HCT116 (cell line): ENCODE data around the gene NIT2. TPM values are rescaled to one million over a fixed set of nuclear protein-coding genes. Genes with fewer than 3 reads are reported as not detected.

Source experiments
- ATAC-seq: fragments of 200-7000 bp; cut with Tn5 transposase; 2 replicates; pipeline ENCODE4 v1.9.1; 2020; ENCODE audit warnings: mild to moderate bottlenecking, moderate library complexity
- BruUV-seq: library from RNA; stranded (reverse); fragments of 400-500 nt; replicated peaks from 2 replicates; lab custom pipeline; 2021; lab: Mats Ljungman, UMichigan
- CTCF ChIA-PET: fragments of 300-600 bp; sonication (Branson Sonifier 250); formaldehyde crosslinking; loops from one replicate; lab custom pipeline; 2021; ENCODE audit warnings: antibody characterized with exemption; lab: Charles Lee
- POLR2A ChIA-PET: fragments of 300-600, 350-600 bp; sonication (Branson Sonifier 250); formaldehyde crosslinking; loops from one replicate; lab custom pipeline; 2021; ENCODE audit warnings: antibody characterized with exemption; lab: Charles Lee
- RAD21 ChIA-PET, 2 experiments: fragments of 300-600 bp; sonication (Branson Sonifier 250); formaldehyde crosslinking; loops; one replicate each; lab custom pipeline; 2023; ENCODE audit warnings: low total read pairs in 2 of 2; ENCODE audit not compliant: uncharacterized antibody in 2 of 2, unreplicated experiment in 2 of 2, low non-redundant PET in 1 of 2; lab: Charles Lee
- DNase-seq: peaks from one replicate; pipeline ENCODE4 v3.0.0-alpha.2; 2010; ENCODE audit warnings: low read depth, low spot score
- H2AFZ ChIP-seq: fragments of 200-600 bp; shearing (Covaris generic), sonication (generic); 2 replicates; pipeline ENCODE4 v1.6.1; 2017; ENCODE audit warnings: low read depth, mixed run types, mixed read lengths, antibody characterized with exemption, low read length; ENCODE audit not compliant: poor library complexity, severe bottlenecking
- H3K27ac ChIP-seq: 2 replicates; pipeline ENCODE4 v1.5.1; 2012; ENCODE audit warnings: low read depth, low read length
- H3K27me3 ChIP-seq: fragments of 200-600 bp; sonication (generic); 2 replicates; pipeline ENCODE4 v1.6.1; 2016; ENCODE audit warnings: mixed run types, low read length, mixed read lengths; ENCODE audit not compliant: insufficient read depth
- H3K36me3 ChIP-seq, 2 experiments: fragments of 200-500 bp in 1 of 2; fragments of 200-600 bp in 1 of 2; sonication (Bioruptor generic) in 1 of 2; sonication (generic) in 1 of 2; 2 replicates each; pipeline versions ENCODE4 v1.5.1 to v1.6.1; 2014 to 2016; ENCODE audit warnings: low read length in 2 of 2, inconsistent platforms in 1 of 2, mixed read lengths in 1 of 2, mixed run types in 1 of 2; ENCODE audit not compliant: insufficient read depth in 2 of 2, control insufficient read depth in 1 of 2
- H3K4me1 ChIP-seq, 2 experiments: fragments of 200-600 bp in 1 of 2; sonication (generic) in 1 of 2; 2 replicates each; pipeline versions ENCODE4 v1.5.1 to v1.6.1; 2012 to 2017; ENCODE audit warnings: low read length in 2 of 2, inconsistent platforms in 1 of 2, mild to moderate bottlenecking in 1 of 2, mixed read lengths in 1 of 2, mixed run types in 1 of 2, moderate library complexity in 1 of 2; ENCODE audit not compliant: insufficient read depth in 2 of 2, control insufficient read depth in 1 of 2
- H3K4me2 ChIP-seq: fragments of 200-600 bp; sonication (generic); 2 replicates; pipeline ENCODE4 v1.6.1; 2017; ENCODE audit warnings: mixed run types, low read length, mixed read lengths
- H3K4me3 ChIP-seq, 2 experiments: fragments of 200-600 bp in 1 of 2; sonication (generic) in 1 of 2; replicated peaks in 1 of 2; 2 replicates each; pipeline ENCODE4 v1.5.1; 2011 to 2016; ENCODE audit warnings: low read length in 2 of 2, control low read depth in 1 of 2, low read depth in 1 of 2, mild to moderate bottlenecking in 1 of 2, mixed read lengths in 1 of 2, mixed run types in 1 of 2
- H3K79me2 ChIP-seq: fragments of 200-600 bp; sonication (generic); 2 replicates; pipeline ENCODE4 v1.6.1; 2017; ENCODE audit warnings: mild to moderate bottlenecking, mixed run types, low read length, moderate library complexity, mixed read lengths; ENCODE audit not compliant: insufficient read depth
- H3K9ac ChIP-seq: fragments of 200-600 bp; sonication (generic); 2 replicates; pipeline ENCODE4 v1.6.1; 2016; ENCODE audit warnings: low read length, mixed read lengths
- H3K9me2 ChIP-seq: fragments of 200-600 bp; sonication (generic), shearing (Covaris generic); 2 replicates; pipeline ENCODE4 v1.6.1; 2017; ENCODE audit warnings: mixed run types, mild to moderate bottlenecking, moderate library complexity; ENCODE audit not compliant: insufficient read depth
- H3K9me3 ChIP-seq, 2 experiments: fragments of 200-500 bp in 1 of 2; fragments of 200-600 bp in 1 of 2; sonication (Bioruptor generic) in 1 of 2; sonication (generic) in 1 of 2; 2 replicates each; pipeline ENCODE4 v1.6.1; 2014 to 2017; ENCODE audit warnings: low read length in 2 of 2, mixed read lengths in 2 of 2, inconsistent platforms in 1 of 2, low read depth in 1 of 2, mild to moderate bottlenecking in 1 of 2, mixed run types in 1 of 2, moderate library complexity in 1 of 2; ENCODE audit not compliant: control insufficient read depth in 1 of 2, insufficient read depth in 1 of 2
- H4K20me1 ChIP-seq: fragments of 200-600 bp; sonication (generic), shearing (Covaris generic); 2 replicates; pipeline ENCODE4 v1.6.1; 2017; ENCODE audit warnings: mixed run types, mild to moderate bottlenecking, moderate library complexity; ENCODE audit not compliant: insufficient read depth
- ATF3 ChIP-seq: IDR thresholded peaks from 2 replicates; pipeline ENCODE4 v1.6.1; 2012
- CBX3 ChIP-seq: IDR thresholded peaks from 2 replicates; pipeline ENCODE4 v1.6.1; 2012; ENCODE audit warnings: low read depth
- CEBPB ChIP-seq: IDR thresholded peaks from 2 replicates; pipeline ENCODE4 v1.6.1; 2012; ENCODE audit warnings: low read depth
- CTCF ChIP-seq, 3 experiments: fragments of 200-600 bp in 1 of 3; sonication (generic) in 1 of 3; IDR thresholded peaks in 2 of 3; conservative IDR thresholded peaks in 1 of 3; 2 replicates each; pipeline ENCODE4 v1.5.1; 2012 to 2017; ENCODE audit warnings: low read depth in 2 of 3, low read length in 2 of 3, antibody characterized with exemption in 1 of 3, borderline replicate concordance in 1 of 3, control low read depth in 1 of 3, mild to moderate bottlenecking in 1 of 3, mixed read lengths in 1 of 3, mixed run types in 1 of 3, moderate library complexity in 1 of 3; ENCODE audit not compliant: insufficient read depth in 1 of 3
- ELF1 ChIP-seq: IDR thresholded peaks from 2 replicates; pipeline ENCODE4 v1.6.1; 2012; ENCODE audit warnings: low read depth, borderline replicate concordance
- EZH2 ChIP-seq: fragments of 200-600 bp; sonication (generic); IDR thresholded peaks from 2 replicates; pipeline ENCODE4 v1.6.1; 2017; ENCODE audit warnings: antibody characterized with exemption, mixed run types
- FOSL1 ChIP-seq: IDR thresholded peaks from 2 replicates; pipeline ENCODE4 v1.6.1; 2012; ENCODE audit warnings: low read depth
- JUND ChIP-seq: IDR thresholded peaks from 2 replicates; pipeline ENCODE4 v1.6.1; 2012
- MAX ChIP-seq: IDR thresholded peaks from 2 replicates; pipeline ENCODE4 v1.6.1; 2012
- POLR2A ChIP-seq: IDR thresholded peaks from 2 replicates; pipeline ENCODE4 v1.7.0; 2011; ENCODE audit warnings: borderline replicate concordance; ENCODE audit not compliant: insufficient read depth, insufficient read length; ENCODE audit errors: extremely low read depth
- POLR2AphosphoS5 ChIP-seq: IDR thresholded peaks from 2 replicates; pipeline ENCODE4 v1.6.1; 2011; ENCODE audit warnings: mild to moderate bottlenecking, low read depth, low read length, moderate library complexity
- RAD21 ChIP-seq: IDR thresholded peaks from 2 replicates; pipeline ENCODE4 v1.6.1; 2012; ENCODE audit warnings: low read depth, mild to moderate bottlenecking
- SIN3A ChIP-seq: IDR thresholded peaks from 2 replicates; pipeline ENCODE4 v1.6.1; 2012; ENCODE audit warnings: low read depth
- SP1 ChIP-seq: IDR thresholded peaks from 2 replicates; pipeline ENCODE4 v1.6.1; 2012; ENCODE audit warnings: low read depth
- TCF7L2 ChIP-seq: IDR thresholded peaks from 2 replicates; pipeline ENCODE4 v1.7.0; 2011; ENCODE audit warnings: borderline replicate concordance, inconsistent platforms; ENCODE audit not compliant: insufficient read depth, insufficient read length; ENCODE audit errors: extremely low read depth
- ZBTB33 ChIP-seq: IDR thresholded peaks from 2 replicates; pipeline ENCODE4 v1.6.1; 2011; ENCODE audit warnings: mild to moderate bottlenecking, low read length, moderate library complexity; ENCODE audit not compliant: insufficient replicate concordance; ENCODE audit errors: extremely low read depth
- ZFX ChIP-seq: fragments of 450-650 bp; IDR thresholded peaks from 2 replicates; pipeline ENCODE4 v1.6.1; 2017
- intact Hi-C: fragments of 100-400 bp; cut with micrococcal nuclease; formaldehyde crosslinking; loops from 2 replicates; pipeline ENCODE4 v1.10.0; 2022
- total RNA-seq: library from RNA; stranded (reverse); gene quantifications from one replicate; pipeline ENCODE4 v1.2.1, GENCODE V29; 2021; ENCODE audit not compliant: unreplicated experiment

The NIT2 gene
- total RNA-seq, 1 experiment from 2014 or later: 44.7 TPM

- no peak overlapping the region for H3K27ac ChIP-seq
- BruUV-seq: no TSS peak
- H3K9me2 ChIP-seq: no peaks in the 10 kb centered on the region
- H3K9me3 ChIP-seq: no peaks in the 10 kb centered on the region
- no peaks in the 10 kb centered on the region for H4K20me1 ChIP-seq
- POLR2A ChIA-PET: no interaction called here
- H3K9ac ChIP-seq: no peak overlapping the region
- no peak overlapping the region for H3K4me3 ChIP-seq
- peaks cover 9 to 41% of the 10 kb centered on the region in 2 experiments; a peak in 3 of 4 replicates for H3K36me3 ChIP-seq
- H3K4me1 ChIP-seq: no peaks in the 10 kb centered on the region
- RAD21 ChIA-PET: no interaction called here
- H3K27me3 ChIP-seq: no peaks in the 10 kb centered on the region
- DNase-seq (no peak), ATAC-seq (no peak)
- no peak overlapping the region for H2AFZ ChIP-seq
- H3K79me2 ChIP-seq: no peaks in the 10 kb centered on the region
- CTCF ChIA-PET: no interaction called here
- intact Hi-C loops: no loop called here
- no peak overlapping the region for H3K4me2 ChIP-seq
- no peak for TF ChIP-seq CTCF (IDR thresholded peaks at IDR 0.05 in 2 of 3, conservative IDR thresholded peaks at IDR 0.05 in 1 of 3; ENCODE audit: borderline replicate concordance in 1 of 3, insufficient read depth in 1 of 3, low read depth in 2 of 3, low read length in 2 of 3)
- no peak for TF ChIP-seq CEBPB
- no peak for TF ChIP-seq POLR2AphosphoS5
- no peak for TF ChIP-seq RAD21
- no peak for TF ChIP-seq ZFX
- TF ChIP-seq JUND: no peak
- TF ChIP-seq POLR2A: no peak
- TF ChIP-seq ATF3: no peak
- no peak for TF ChIP-seq FOSL1
- TF ChIP-seq ZBTB33: no peak
- no peak for TF ChIP-seq MAX
- no peak for TF ChIP-seq CBX3
- no peak for TF ChIP-seq TCF7L2
- no peak for TF ChIP-seq EZH2
- no peak for TF ChIP-seq ELF1
- TF ChIP-seq SP1: no peak
- no peak for TF ChIP-seq SIN3A
These were observed 29.9 kb downstream of the NIT2 start for GRCh38 chr3:100364421-100364820.
